Measurements from ENCODE around the gene EXOC4.

Gene EXOC4

DNA sequence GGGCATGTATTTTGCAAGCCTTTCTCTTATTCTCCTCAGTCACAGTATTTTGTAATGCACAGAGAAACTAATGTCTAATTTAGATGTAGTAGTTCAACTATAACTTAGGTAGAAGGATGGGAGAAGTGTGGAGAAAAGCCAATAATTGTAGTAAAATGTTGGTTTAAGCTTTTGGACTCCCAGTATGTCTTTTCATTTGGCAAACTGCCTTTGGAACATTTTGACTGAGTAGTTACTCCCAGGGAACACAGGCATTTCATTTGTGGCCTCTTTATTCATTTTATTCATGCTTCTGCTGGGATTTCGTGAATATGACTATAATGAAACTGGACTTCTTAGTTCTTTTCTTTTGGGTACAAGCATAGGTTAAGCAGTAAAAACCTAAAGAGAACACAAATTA lies 79.0 kb downstream of the EXOC4 start:
- Histone ChIP-seq H3K27ac (ENCODE audit: low read depth, low read length) (no peak overlapping the region), H3K27me3 (ENCODE audit: insufficient read depth, low read length) (no peaks in the 10 kb centered on the region), H3K79me2 (ENCODE audit: control insufficient read depth, insufficient read depth, low read length, unreplicated experiment) (no peaks in the 10 kb centered on the region), H3K4me3 (ENCODE audit: low read depth, low read length) (no peak overlapping the region), H3K36me3 (ENCODE audit: insufficient read depth, low read length) (peaks cover 16% of the 10 kb centered on the region), H2AFZ (ENCODE audit: low read length, unreplicated experiment) (no peak overlapping the region), H3K4me1 (ENCODE audit: control insufficient read depth, insufficient read depth, low read length, unreplicated experiment) (no peaks in the 10 kb centered on the region)

GRCh38 chr7:133339772-133340171 lies 86.9 kb downstream of the EXOC4 start:
- peaks cover 23% of the 10 kb centered on the region for H3K36me3 ChIP-seq (ENCODE audit: insufficient read depth, low read length)
- H3K79me2 ChIP-seq (ENCODE audit: control insufficient read depth, insufficient read depth, low read length, unreplicated experiment): peaks cover 2% of the 10 kb centered on the region
- H3K27me3 ChIP-seq (ENCODE audit: insufficient read depth, low read length): no peaks in the 10 kb centered on the region
- no peak overlapping the region for H3K27ac ChIP-seq (ENCODE audit: low read depth, low read length)
- H3K4me3 ChIP-seq (ENCODE audit: low read depth, low read length): no peak overlapping the region
- no peaks in the 10 kb centered on the region for H3K4me1 ChIP-seq (ENCODE audit: control insufficient read depth, insufficient read depth, low read length, unreplicated experiment)
- H2AFZ ChIP-seq (ENCODE audit: low read length, unreplicated experiment): no peak overlapping the region

- Histone ChIP-seq H3K4me1 (ENCODE audit: control insufficient read depth, insufficient read depth, low read length, unreplicated experiment) (no peaks in the 10 kb centered on the region), H3K36me3 (ENCODE audit: insufficient read depth, low read length) (peaks cover 5% of the 10 kb centered on the region; the same call in 1 of the 2 replicates), H3K27me3 (ENCODE audit: insufficient read depth, low read length) (no peaks in the 10 kb centered on the region), H2AFZ (ENCODE audit: low read length, unreplicated experiment) (no peak overlapping the region), H3K79me2 (ENCODE audit: control insufficient read depth, insufficient read depth, low read length, unreplicated experiment) (peaks cover 2% of the 10 kb centered on the region), H3K4me3 (ENCODE audit: low read depth, low read length) (no peak overlapping the region), H3K27ac (ENCODE audit: low read depth, low read length) (no peak overlapping the region)
Measured at GRCh38 chr7:133344275-133344674, 91.4 kb downstream of the EXOC4 start.

GRCh38 chr7:133345690-133346421 lies 93.0 kb downstream of the EXOC4 start:
- H3K4me1 ChIP-seq (ENCODE audit: control insufficient read depth, insufficient read depth, low read length, unreplicated experiment): no peaks in the 10 kb centered on the region
- H3K4me3 ChIP-seq (ENCODE audit: low read depth, low read length): no peak overlapping the region
- H3K27me3 ChIP-seq (ENCODE audit: insufficient read depth, low read length): no peaks in the 10 kb centered on the region
- no peak overlapping the region for H3K27ac ChIP-seq (ENCODE audit: low read depth, low read length)
- H3K79me2 ChIP-seq (ENCODE audit: control insufficient read depth, insufficient read depth, low read length, unreplicated experiment): peaks cover 7% of the 10 kb centered on the region
- H3K36me3 ChIP-seq (ENCODE audit: insufficient read depth, low read length): no peaks in the 10 kb centered on the region
- H2AFZ ChIP-seq (ENCODE audit: low read length, unreplicated experiment): no peak overlapping the region

GRCh38 chr7:133348250-133348649 lies 95.4 kb downstream of the EXOC4 start:
- Histone ChIP-seq H3K4me3 (ENCODE audit: low read depth, low read length) (no peak overlapping the region), H3K27ac (ENCODE audit: low read depth, low read length) (no peak overlapping the region), H3K36me3 (ENCODE audit: insufficient read depth, low read length) (peaks cover 21% of the 10 kb centered on the region), H2AFZ (ENCODE audit: low read length, unreplicated experiment) (no peak overlapping the region), H3K79me2 (ENCODE audit: control insufficient read depth, insufficient read depth, low read length, unreplicated experiment) (peaks cover 10% of the 10 kb centered on the region), H3K4me1 (ENCODE audit: control insufficient read depth, insufficient read depth, low read length, unreplicated experiment) (no peaks in the 10 kb centered on the region), H3K27me3 (ENCODE audit: insufficient read depth, low read length) (no peaks in the 10 kb centered on the region)

DNA sequence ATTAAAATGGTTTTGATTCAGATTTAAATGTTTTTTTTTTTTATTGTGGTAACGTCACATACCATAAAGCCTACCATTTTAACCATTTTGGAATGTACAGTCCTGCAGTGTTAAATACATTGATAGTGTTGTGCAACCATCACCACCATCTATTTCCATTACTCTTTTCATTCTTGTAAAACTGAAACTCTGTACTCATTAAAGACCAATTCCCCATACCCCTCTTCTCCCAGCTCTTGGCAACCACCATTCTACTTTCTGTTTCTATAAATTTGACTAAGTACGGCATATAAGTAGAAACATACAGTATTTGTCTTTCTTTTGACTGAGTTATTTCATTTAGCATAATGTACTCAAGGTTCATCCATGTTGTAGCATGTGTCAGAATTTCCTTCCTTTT lies 96.2 kb downstream of the EXOC4 start:
- H3K27me3 ChIP-seq (ENCODE audit: insufficient read depth, low read length): no peaks in the 10 kb centered on the region
- H3K4me3 ChIP-seq (ENCODE audit: low read depth, low read length): no peak overlapping the region
- H3K36me3 ChIP-seq (ENCODE audit: insufficient read depth, low read length): peaks cover 22% of the 10 kb centered on the region
- no peak overlapping the region for H2AFZ ChIP-seq (ENCODE audit: low read length, unreplicated experiment)
- no peaks in the 10 kb centered on the region for H3K4me1 ChIP-seq (ENCODE audit: control insufficient read depth, insufficient read depth, low read length, unreplicated experiment)
- H3K79me2 ChIP-seq (ENCODE audit: control insufficient read depth, insufficient read depth, low read length, unreplicated experiment): peaks cover 12% of the 10 kb centered on the region
- H3K27ac ChIP-seq (ENCODE audit: low read depth, low read length): no peak overlapping the region

DNA sequence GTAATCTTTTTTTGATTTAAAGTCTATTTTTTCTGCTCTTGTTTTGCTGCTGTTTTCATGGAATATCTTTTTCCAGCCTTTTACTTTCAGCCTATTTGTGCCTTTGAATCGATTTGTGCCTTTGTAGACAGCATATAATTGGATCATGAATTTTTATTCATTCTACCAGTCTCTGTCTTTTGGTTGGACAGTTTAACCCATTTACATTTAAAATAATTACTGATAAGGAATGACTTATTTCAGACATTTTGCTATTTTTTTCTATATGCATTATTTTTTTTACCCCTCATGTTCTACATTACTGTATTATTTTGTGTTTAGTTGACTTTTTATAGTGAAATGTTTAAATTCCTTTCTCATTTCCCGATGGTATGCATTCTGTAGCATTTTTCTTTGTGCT lies 99.6 kb downstream of the EXOC4 start:
- H3K4me1 ChIP-seq (ENCODE audit: control insufficient read depth, insufficient read depth, low read length, unreplicated experiment): peaks cover 14% of the 10 kb centered on the region
- H2AFZ ChIP-seq (ENCODE audit: low read length, unreplicated experiment): no peak overlapping the region
- peaks cover 12% of the 10 kb centered on the region for H3K79me2 ChIP-seq (ENCODE audit: control insufficient read depth, insufficient read depth, low read length, unreplicated experiment)
- H3K27me3 ChIP-seq (ENCODE audit: insufficient read depth, low read length): no peaks in the 10 kb centered on the region
- H3K4me3 ChIP-seq (ENCODE audit: low read depth, low read length): no peak overlapping the region
- H3K36me3 ChIP-seq (ENCODE audit: insufficient read depth, low read length): peaks cover 22% of the 10 kb centered on the region
- H3K27ac ChIP-seq (ENCODE audit: low read depth, low read length): no peak overlapping the region

DNA sequence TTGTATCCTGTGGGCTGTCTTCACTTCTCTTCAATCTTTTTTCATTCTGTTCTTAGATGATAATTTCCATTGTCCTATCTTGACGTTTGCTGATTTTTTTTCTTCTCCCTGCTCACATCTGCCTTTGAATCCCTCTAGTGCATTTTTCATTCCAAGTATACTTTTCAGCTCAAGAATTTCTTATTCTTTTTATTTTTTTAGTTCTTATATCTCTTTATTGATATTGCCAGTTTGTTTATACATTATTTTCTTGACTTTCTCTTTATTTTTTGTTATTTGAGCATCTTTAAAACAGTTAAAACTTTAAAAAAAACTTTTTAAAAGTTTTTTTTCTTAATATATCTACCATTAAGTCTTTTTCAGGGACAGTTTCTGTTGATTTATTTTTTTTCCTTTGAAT lies 100.9 kb downstream of the EXOC4 start:
- peaks cover 22% of the 10 kb centered on the region for H3K36me3 ChIP-seq (ENCODE audit: insufficient read depth, low read length)
- no peak overlapping the region for H2AFZ ChIP-seq (ENCODE audit: low read length, unreplicated experiment)
- H3K27me3 ChIP-seq (ENCODE audit: insufficient read depth, low read length): no peaks in the 10 kb centered on the region
- H3K4me1 ChIP-seq (ENCODE audit: control insufficient read depth, insufficient read depth, low read length, unreplicated experiment): peaks cover 20% of the 10 kb centered on the region
- no peak overlapping the region for H3K4me3 ChIP-seq (ENCODE audit: low read depth, low read length)
- H3K79me2 ChIP-seq (ENCODE audit: control insufficient read depth, insufficient read depth, low read length, unreplicated experiment): peaks cover 12% of the 10 kb centered on the region
- H3K27ac ChIP-seq (ENCODE audit: low read depth, low read length): no peak overlapping the region

GRCh38 chr7:133354546-133355324 lies 101.9 kb downstream of the EXOC4 start:
- H3K79me2 ChIP-seq (ENCODE audit: control insufficient read depth, insufficient read depth, low read length, unreplicated experiment): peaks cover 12% of the 10 kb centered on the region
- H3K36me3 ChIP-seq (ENCODE audit: insufficient read depth, low read length): peaks cover 22% of the 10 kb centered on the region
- H2AFZ ChIP-seq (ENCODE audit: low read length, unreplicated experiment): peak overlapping the region; percentile 4
- H3K27me3 ChIP-seq (ENCODE audit: insufficient read depth, low read length): no peaks in the 10 kb centered on the region
- H3K27ac ChIP-seq (ENCODE audit: low read depth, low read length): peak overlapping the region; percentile 47
- H3K4me1 ChIP-seq (ENCODE audit: control insufficient read depth, insufficient read depth, low read length, unreplicated experiment): peaks cover 25% of the 10 kb centered on the region
- H3K4me3 ChIP-seq (ENCODE audit: low read depth, low read length): peak overlapping the region; percentile 13; the same call in 1 of the 2 replicates

DNA sequence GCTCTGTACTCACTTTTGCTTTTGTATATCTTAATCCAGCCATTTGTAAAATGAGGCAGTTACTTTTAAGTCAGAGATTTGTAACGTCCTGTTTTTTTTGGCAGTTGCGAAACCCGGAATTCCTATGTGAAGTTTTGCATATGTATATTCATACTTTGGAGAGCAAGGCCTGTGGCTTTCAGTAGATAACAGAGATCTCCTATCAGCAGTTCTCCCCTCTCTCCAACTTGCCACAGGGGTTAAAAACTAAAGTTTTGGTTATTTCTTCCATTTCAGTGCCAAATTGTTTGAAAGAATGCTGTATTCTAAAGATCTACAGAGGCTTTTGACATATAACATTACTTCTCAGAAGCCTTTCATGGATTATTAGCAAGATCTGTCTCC lies 102.4 kb downstream of the EXOC4 start:
- H3K79me2 ChIP-seq (ENCODE audit: control insufficient read depth, insufficient read depth, low read length, unreplicated experiment): peaks cover 10% of the 10 kb centered on the region
- H3K27ac ChIP-seq (ENCODE audit: low read depth, low read length): peak overlapping the region; percentile 47
- no peaks in the 10 kb centered on the region for H3K27me3 ChIP-seq (ENCODE audit: insufficient read depth, low read length)
- H2AFZ ChIP-seq (ENCODE audit: low read length, unreplicated experiment): peak overlapping the region; percentile 4
- H3K4me3 ChIP-seq (ENCODE audit: low read depth, low read length): no peak overlapping the region
- H3K4me1 ChIP-seq (ENCODE audit: control insufficient read depth, insufficient read depth, low read length, unreplicated experiment): peaks cover 25% of the 10 kb centered on the region
- H3K36me3 ChIP-seq (ENCODE audit: insufficient read depth, low read length): peaks cover 22% of the 10 kb centered on the region

- peaks cover 22% of the 10 kb centered on the region for H3K36me3 ChIP-seq (ENCODE audit: insufficient read depth, low read length)
- H3K4me3 ChIP-seq (ENCODE audit: low read depth, low read length): no peak overlapping the region
- H3K27ac ChIP-seq (ENCODE audit: low read depth, low read length): no peak overlapping the region
- H3K79me2 ChIP-seq (ENCODE audit: control insufficient read depth, insufficient read depth, low read length, unreplicated experiment): peaks cover 8% of the 10 kb centered on the region
- H3K27me3 ChIP-seq (ENCODE audit: insufficient read depth, low read length): no peaks in the 10 kb centered on the region
- peaks cover 25% of the 10 kb centered on the region for H3K4me1 ChIP-seq (ENCODE audit: control insufficient read depth, insufficient read depth, low read length, unreplicated experiment)
- no peak overlapping the region for H2AFZ ChIP-seq (ENCODE audit: low read length, unreplicated experiment)
Measured at GRCh38 chr7:133355822-133356221, 102.9 kb downstream of the EXOC4 start.

Data from ACC112 (cell line).